GM19452 (cell line): ENCODE data around the gene MAN2B2.
"Not testable (repeated sequence)": the region's sequence is repeated elsewhere in the genome, so short reads cannot be mapped to it uniquely, and the experiment has no call there.

ENCODE experiments used
- ATAC-seq: cut with Tn5 transposase; IDR thresholded peaks from one replicate; pipeline ENCODE4 v1.9.1; 2021; ENCODE audit not compliant: unreplicated experiment

Gene MAN2B2

DNA sequence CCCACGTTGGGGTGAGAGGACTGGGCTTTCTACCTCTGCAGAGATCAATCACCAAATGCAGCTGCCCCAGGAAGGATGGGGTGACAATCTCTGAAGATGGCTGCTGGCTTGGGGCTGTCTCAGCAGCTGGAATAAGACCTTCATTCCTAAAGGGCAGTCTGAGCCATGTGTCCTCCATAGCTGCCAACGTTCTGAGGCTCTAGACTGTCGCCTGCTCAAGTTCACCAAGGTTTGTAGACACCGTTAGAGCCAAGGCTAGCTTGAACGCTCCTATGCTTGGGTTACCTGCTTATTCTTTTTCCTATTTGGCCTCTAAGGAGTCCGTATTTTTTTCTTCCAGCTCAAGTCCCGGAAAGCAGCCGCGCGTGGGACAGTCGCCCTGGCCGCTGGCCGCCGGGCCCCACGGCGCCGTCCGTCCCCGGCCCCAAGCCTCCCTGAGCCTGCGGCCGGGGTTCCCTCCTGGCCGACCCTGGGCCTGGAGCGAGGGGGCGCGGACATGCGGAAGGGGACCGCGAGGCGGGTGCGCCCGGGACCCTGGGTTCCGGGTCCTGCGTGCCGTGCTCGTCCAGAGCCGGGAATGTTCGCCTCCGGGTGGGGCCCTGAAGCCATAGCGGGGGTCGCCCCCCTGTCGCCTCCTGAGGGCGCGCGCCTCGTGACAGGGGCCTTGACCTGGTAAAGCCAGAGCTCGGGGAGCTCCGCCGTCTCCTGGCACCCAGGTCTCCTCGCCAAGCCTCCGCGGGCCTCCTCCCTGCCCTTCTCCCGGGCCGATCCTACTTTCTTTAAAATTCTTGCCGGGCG, 88.8 kb downstream of the MAN2B2 start:
- no peak for ATAC-seq

DNA sequence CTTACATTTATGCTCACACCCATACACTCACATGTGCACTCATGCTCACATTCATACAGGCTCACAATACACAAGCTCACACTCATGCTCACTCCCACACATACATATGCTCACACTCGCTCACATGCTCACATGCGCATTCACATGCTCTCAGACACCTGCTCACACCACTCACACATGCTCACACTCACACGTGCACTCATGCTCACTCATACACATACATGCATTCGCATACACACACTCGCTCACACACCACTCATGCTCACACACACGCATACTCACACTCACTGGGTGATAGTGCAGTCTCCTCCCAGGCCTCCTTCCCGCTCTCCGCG, 90.3 kb downstream of the MAN2B2 start:
- ATAC-seq: no peak

DNA sequence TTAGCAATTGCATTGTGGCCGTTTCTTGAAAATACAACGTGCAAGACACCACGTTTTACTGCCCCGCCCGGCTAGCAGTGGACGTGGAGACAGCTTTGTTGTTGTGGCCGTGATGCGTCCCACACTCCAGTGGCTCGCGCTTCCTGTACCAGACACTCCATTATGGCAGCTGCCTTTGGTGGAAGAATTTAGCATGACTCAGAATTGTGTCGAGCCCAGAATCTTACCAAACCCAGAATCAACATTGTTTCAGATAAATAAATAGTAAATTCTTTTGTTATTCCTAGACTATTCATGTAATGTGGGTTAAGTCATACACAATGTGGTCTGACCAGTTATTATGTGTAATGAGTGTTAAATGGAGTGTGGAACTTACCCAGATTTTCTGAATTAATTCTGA, 93.4 kb downstream of the MAN2B2 start:
- ATAC-seq: no peak

DNA sequence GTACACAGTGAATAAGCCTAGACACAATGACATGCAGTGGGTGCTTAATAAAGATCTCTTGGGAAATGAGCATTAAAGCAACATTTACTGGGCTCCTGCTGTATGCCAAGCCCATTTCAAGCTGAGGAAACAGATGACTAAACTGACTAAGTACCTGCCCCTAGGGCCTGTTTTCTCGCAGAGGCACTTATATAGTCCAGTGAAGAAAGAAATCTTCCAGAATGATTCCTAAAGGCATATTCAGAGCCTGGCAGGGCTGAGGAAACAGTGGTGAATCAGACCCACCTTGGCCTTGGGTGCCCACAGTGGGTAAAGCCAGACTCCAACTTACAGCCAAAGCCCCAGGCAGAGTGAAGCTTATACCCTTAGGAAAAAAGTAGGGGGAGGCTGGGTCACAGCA, 96.7 kb downstream of the MAN2B2 start:
- no peak for ATAC-seq

- ATAC-seq: no peak
Observed at GRCh38 chr4:6672131-6672530, 97.1 kb downstream of the MAN2B2 start.

DNA sequence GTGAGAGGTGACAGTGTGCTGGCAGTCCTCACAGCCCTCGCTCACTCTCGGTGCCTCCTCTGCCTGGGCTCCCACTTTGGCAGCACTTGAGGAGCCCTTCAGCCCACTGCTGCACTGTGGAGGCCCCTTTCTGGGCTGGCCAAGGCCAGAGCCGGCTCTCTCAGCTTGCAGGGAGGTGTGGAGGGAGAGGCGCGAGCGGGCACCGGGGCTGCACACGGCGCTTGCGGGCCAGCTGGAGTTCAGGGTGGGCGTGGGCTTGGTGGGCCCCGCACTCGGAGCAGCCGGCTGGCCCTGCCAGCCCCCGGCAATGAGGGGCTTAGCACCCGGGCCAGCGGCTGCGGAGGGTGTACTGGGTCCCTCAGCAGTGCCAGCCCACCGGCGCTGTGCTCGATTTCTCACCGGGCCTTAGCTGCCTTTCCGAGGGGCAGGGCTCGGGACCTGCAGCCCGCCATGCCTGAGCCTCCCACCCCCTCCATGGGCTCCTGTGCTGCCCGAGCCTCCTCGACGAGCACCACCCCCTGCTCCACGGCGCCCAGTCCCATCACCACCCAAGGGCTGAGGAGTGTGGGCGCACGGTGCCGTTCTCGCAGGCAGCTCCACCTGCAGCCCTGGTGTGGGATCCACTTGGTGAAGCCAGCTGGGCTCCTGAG, 97.7 kb downstream of the MAN2B2 start:
- not testable (repeated sequence) for ATAC-seq
